HepG2 (cell line): ENCODE results near the gene RNF150. TPM values are rescaled to one million over a fixed set of nuclear protein-coding genes. Genes with fewer than 3 reads are reported as not detected.

ENCODE experiments used
- ATAC-seq: fragments of 200-7000 bp; cut with Tn5 transposase; 3 replicates; pipeline ENCODE4 v1.9.1; 2020; ENCODE audit warnings: mild to moderate bottlenecking, moderate library complexity
- BruUV-seq: library from RNA; stranded (reverse); fragments of 400-500 nt; replicated peaks from 2 replicates; lab custom pipeline; 2021; lab: Mats Ljungman, UMichigan
- CTCF ChIA-PET: fragments of 300-600 bp; formaldehyde crosslinking; extraction: SDS; loops from one replicate; lab custom pipeline; 2021; ENCODE audit warnings: low total read pairs, inconsistent platforms, low intra/inter-chr PET ratio; lab: Yijun Ruan, JAX
- POLR2A ChIA-PET: fragments of 350-600 bp; sonication (Branson Sonifier 250); formaldehyde crosslinking; loops from one replicate; lab custom pipeline; 2020; ENCODE audit warnings: antibody characterized with exemption, inconsistent platforms; lab: Yijun Ruan, JAX
- DNase-seq: peaks from one replicate; pipeline ENCODE4 v3.0.0-alpha.2; 2015; ENCODE audit warnings: low spot score
- FAIRE-seq: peaks from 3 replicates; lab custom pipeline; 2011; peaks lifted over from hg19 to GRCh38; lab: Jason Lieb, UNC
- H2AFZ ChIP-seq: one replicate; pipeline ENCODE4 v1.6.1; 2011; ENCODE audit warnings: low read length, inconsistent platforms
- H3K27ac ChIP-seq: fragments of 300-600 bp; 3 replicates; pipeline ENCODE4 v1.8.0; 2011; ENCODE audit warnings: mixed run types, mild to moderate bottlenecking, mixed read lengths, low read length, inconsistent platforms; ENCODE audit not compliant: insufficient read depth; ENCODE audit errors: extremely low read length
- H3K27me3 ChIP-seq, 2 experiments: fragments of 200-600 bp in 1 of 2; 2 replicates in 1 of 2; 3 replicates in 1 of 2; pipeline versions ENCODE4 v1.6.0 to v1.8.0; 2011; ENCODE audit warnings: low read length in 2 of 2, mild to moderate bottlenecking in 2 of 2, moderate library complexity in 2 of 2, inconsistent platforms in 1 of 2; ENCODE audit not compliant: insufficient read depth in 2 of 2, control insufficient read depth in 1 of 2
- H3K36me3 ChIP-seq, 2 experiments: fragments of 200-600 bp in 1 of 2; replicated peaks in 1 of 2; 2 replicates in 1 of 2; 3 replicates in 1 of 2; pipeline versions ENCODE4 v1.5.1 to v1.8.0; 2011; ENCODE audit warnings: low read length in 2 of 2, inconsistent platforms in 1 of 2; ENCODE audit not compliant: insufficient read depth in 2 of 2, control insufficient read depth in 1 of 2
- H3K4me1 ChIP-seq: 2 replicates; pipeline ENCODE4 v1.5.1; 2012; ENCODE audit warnings: low read length, inconsistent platforms; ENCODE audit not compliant: insufficient read depth
- H3K4me2 ChIP-seq: 2 replicates; pipeline ENCODE4 v1.6.0; 2011; ENCODE audit warnings: low read depth, low read length, inconsistent platforms
- H3K4me3 ChIP-seq, 3 experiments: fragments of 200-600 bp in 1 of 3; sonication (generic), shearing (Covaris generic) in 1 of 3; replicated peaks in 1 of 3; 2 replicates each; pipeline ENCODE4 v1.5.1; 2011 to 2016; ENCODE audit warnings: low read length in 3 of 3, inconsistent platforms in 2 of 3, low read depth in 2 of 3, mild to moderate bottlenecking in 2 of 3, control low read depth in 1 of 3, mixed read lengths in 1 of 3; ENCODE audit not compliant: insufficient read depth in 1 of 3
- H3K79me2 ChIP-seq: one replicate; pipeline ENCODE4 v1.6.1; 2011; ENCODE audit warnings: low read length, inconsistent platforms; ENCODE audit not compliant: insufficient read depth
- H3K9ac ChIP-seq: 2 replicates; pipeline ENCODE4 v1.6.0; 2011; ENCODE audit warnings: mild to moderate bottlenecking, low read depth, low read length, inconsistent platforms; ENCODE audit not compliant: insufficient read depth
- H3K9me3 ChIP-seq: 2 replicates; pipeline ENCODE4 v1.5.1; 2012; ENCODE audit warnings: mild to moderate bottlenecking, low read length
- H4K20me1 ChIP-seq: 2 replicates; pipeline ENCODE4 v1.6.0; 2011; ENCODE audit warnings: inconsistent platforms, mild to moderate bottlenecking, low read length, moderate library complexity; ENCODE audit not compliant: insufficient read depth
- ARID5B ChIP-seq: IDR thresholded peaks from 2 replicates; pipeline ENCODE4 v1.4.0; 2020; ENCODE audit warnings: mild to moderate bottlenecking, missing genetic modification reagents
- BCL6 ChIP-seq: IDR thresholded peaks from 2 replicates; pipeline ENCODE4 v1.6.1; 2016; ENCODE audit warnings: missing genetic modification reagents, missing compliant biosample characterization
- FIP1L1 ChIP-seq: fragments of 200-400 bp; formaldehyde crosslinking; IDR thresholded peaks from 2 replicates; pipeline ENCODE4 v1.6.1; 2018; ENCODE audit warnings: low read depth, mild to moderate bottlenecking, low read length, moderate library complexity, borderline replicate concordance; ENCODE audit not compliant: insufficient read depth
- JUND ChIP-seq: sonication (generic); formaldehyde crosslinking; IDR thresholded peaks from 2 replicates; pipeline ENCODE4 v1.8.0; 2022; ENCODE audit warnings: mild to moderate bottlenecking, missing genetic modification reagents
- KLF11 ChIP-seq: IDR thresholded peaks from 2 replicates; pipeline ENCODE4 v1.6.1; 2016; ENCODE audit warnings: missing compliant biosample characterization
- KLF15 ChIP-seq: sonication (generic); formaldehyde crosslinking; IDR thresholded peaks from 2 replicates; pipeline ENCODE4 v1.8.1; 2023; ENCODE audit warnings: borderline replicate concordance, mild to moderate bottlenecking, inconsistent platforms, missing genetic modification reagents, mixed read lengths
- NFYC ChIP-seq: IDR thresholded peaks from 2 replicates; pipeline ENCODE4 v1.6.1; 2016; ENCODE audit warnings: missing genetic modification reagents, missing compliant biosample characterization
- SOX6 ChIP-seq, 2 experiments: fragments of 450-650 bp in 1 of 2; sonication (generic) in 1 of 2; formaldehyde crosslinking in 1 of 2; IDR thresholded peaks; 2 replicates each; pipeline versions ENCODE4 v1.4.0 to v1.6.1; 2017 to 2020; ENCODE audit warnings: antibody characterized with exemption in 1 of 2, mild to moderate bottlenecking in 1 of 2, missing genetic modification reagents in 1 of 2
- SRSF9 ChIP-seq: fragments of 200-400 bp; formaldehyde crosslinking; IDR thresholded peaks from 2 replicates; pipeline ENCODE4 v1.6.1; 2018; ENCODE audit warnings: borderline replicate concordance, mild to moderate bottlenecking, low read depth, low read length; ENCODE audit not compliant: insufficient read depth, poor library complexity, severe bottlenecking
- ZNF629 ChIP-seq: sonication (generic); formaldehyde crosslinking; conservative IDR thresholded peaks from 2 replicates; pipeline ENCODE4 v1.5.0; 2020; ENCODE audit warnings: missing genetic modification reagents
- ZNF691 ChIP-seq: sonication (generic); formaldehyde crosslinking; IDR thresholded peaks from 2 replicates; pipeline ENCODE4 v1.4.0; 2020; ENCODE audit warnings: missing genetic modification reagents, low read depth, mild to moderate bottlenecking, borderline replicate concordance
- WGBS: methylation state at CpG from one replicate; pipeline ENCODE4 v1.1.6; 2017; ENCODE audit warnings: low lambda C conversion rate; 5-methylcytosine and 5-hydroxymethylcytosine counted together
- in situ Hi-C: cut with HindIII; loops from 2 replicates; pipeline ENCODE4 v1.10.0; 2017; ENCODE audit warnings: low pct_unique_long_range_greater_than_20kb; ENCODE audit not compliant: extremely low pct_ligation_motif_present
- intact Hi-C: fragments of 100-400 bp; cut with micrococcal nuclease; formaldehyde crosslinking; loops from one replicate; pipeline ENCODE4 v1.10.0; 2022; ENCODE audit not compliant: unreplicated experiment
- polyA plus RNA-seq, 8 experiments: library from polyadenylated mRNA; depleted of rRNA in 3 of 8; stranded (reverse) in 7 of 8; unstranded in 1 of 8; fragments of >200 nt; fragmentation: Illumina TruSeq in 4 of 8; extraction: Trizol in 4 of 8; gene quantifications; 2 replicates each; pipeline versions ENCODE4 v1.2.1 to v1.2.3, GENCODE V29; 2011 to 2016; ENCODE audit warnings: low read depth in 4 of 8, missing spikeins in 1 of 8, mixed read lengths in 1 of 8; ENCODE audit not compliant: insufficient read depth in 1 of 8
- total RNA-seq, 5 experiments: library from RNA; depleted of rRNA; stranded (reverse); fragments of >200 nt; fragmentation: Illumina TruSeq; extraction: Trizol; gene quantifications; 2 replicates each; pipeline ENCODE4 v1.2.3, GENCODE V29; 2016; ENCODE audit warnings: low read depth in 1 of 5

RNF150 gene
- total and polyA plus RNA-seq, 2 of the 13 experiments (the other 11 are each of a cell fraction or from before 2014, with no cell fraction given), result 0.02 to 0.03 TPM

GRCh38 chr4:141130947-141131605 lies 2.2 kb downstream of the RNF150 start (continued):
- TF ChIP-seq JUND (CRISPR knock-in tag), result no peak

- Histone ChIP-seq H3K36me3 (no peaks in the 10 kb centered on the region), H3K4me3 (no peak overlapping the region), H3K9ac (no peak overlapping the region), H3K27me3 (peaks cover 0 to 21% of the 10 kb centered on the region in 2 experiments; a peak in 4 of 5 replicates), H3K27ac (no peak overlapping the region), H3K79me2 (no peaks in the 10 kb centered on the region), H4K20me1 (no peaks in the 10 kb centered on the region), H3K9me3 (no peaks in the 10 kb centered on the region), H2AFZ (no peak overlapping the region), H3K4me2 (no peak overlapping the region), H3K4me1 (no peaks in the 10 kb centered on the region)
- WGBS, result 0% methylated on average over 2 of the region's 3 CpGs
- ChIA-PET CTCF (no interaction called here), POLR2A (no interaction called here)
- intact Hi-C loops, result no loop called here
- ATAC-seq (no peak), DNase-seq (no peak), FAIRE-seq (no peak)
- no TSS peak for BruUV-seq
- in situ Hi-C loops, result no loop called here
- TF ChIP-seq ZNF629 (CRISPR knock-in tag) (no peak), FIP1L1 (no peak), ARID5B (CRISPR knock-in tag) (no peak), KLF15 (CRISPR knock-in tag) (no peak), BCL6 (CRISPR knock-in tag) (no peak), ZNF691 (CRISPR knock-in tag) (no peak), KLF11 (CRISPR knock-in tag) (no peak), NFYC (CRISPR knock-in tag) (no peak), SRSF9 (no peak), SOX6 (IDR thresholded peaks at IDR 0.05) (no peak), SOX6 (CRISPR knock-in tag; IDR thresholded peaks at IDR 0.05) (no peak)
Observed at GRCh38 chr4:141127884-141128283, 5.4 kb downstream of the RNF150 start.
